Common myeloid progenitor, CD34-positive (primary cell): ENCODE measurements around the gene CAMK4.

Experiments
- CTCF ChIA-PET: fragments of 350-600 bp; sonication (Branson Sonifier 250); formaldehyde crosslinking; loops from one replicate; lab custom pipeline; 2021; ENCODE audit warnings: antibody characterized with exemption; lab: Charles Lee
- POLR2A ChIA-PET: fragments of 350-600 bp; sonication (Branson Sonifier 250); formaldehyde crosslinking; loops from one replicate; lab custom pipeline; 2021; ENCODE audit warnings: antibody characterized with exemption; lab: Charles Lee
- DNase-seq, 3 donors: peaks; one replicate each; pipeline versions ENCODE4 v3.0.0 to v3.0.0-alpha.2; 2013
- H3K27ac ChIP-seq, 2 experiments: 1 replicate in 1 of 2; 2 replicates in 1 of 2; pipeline ENCODE4 v1.7.0; 2013; ENCODE audit warnings: inconsistent platforms in 2 of 2, low read length in 2 of 2, mild to moderate bottlenecking in 2 of 2, low read depth in 1 of 2, moderate library complexity in 1 of 2; ENCODE audit not compliant: severe bottlenecking in 2 of 2, insufficient read depth in 1 of 2, poor library complexity in 1 of 2
- H3K27me3 ChIP-seq, 5 experiments: replicated peaks in 2 of 5; 1 replicate in 3 of 5; 2 replicates in 2 of 5; pipeline versions ENCODE4 v1.6.1 to v1.7.0; 2013; ENCODE audit warnings: low read length in 4 of 5, mild to moderate bottlenecking in 2 of 5, moderate library complexity in 2 of 5, inconsistent platforms in 1 of 5; ENCODE audit not compliant: insufficient read depth in 5 of 5, control insufficient read depth in 4 of 5
- H3K36me3 ChIP-seq, 4 experiments: 1 replicate in 2 of 4; 2 replicates in 2 of 4; pipeline versions ENCODE4 v1.6.1 to v1.7.0; 2013; ENCODE audit warnings: low read length in 3 of 4, control low read depth in 1 of 4, mild to moderate bottlenecking in 1 of 4; ENCODE audit not compliant: control insufficient read depth in 4 of 4, insufficient read depth in 4 of 4
- H3K4me1 ChIP-seq, 4 experiments: 1 replicate in 3 of 4; 2 replicates in 1 of 4; pipeline versions ENCODE4 v1.6.1 to v1.7.1; 2013; ENCODE audit warnings: low read length in 3 of 4, mild to moderate bottlenecking in 3 of 4, control low read depth in 1 of 4, inconsistent platforms in 1 of 4, moderate library complexity in 1 of 4; ENCODE audit not compliant: control insufficient read depth in 4 of 4, insufficient read depth in 4 of 4; ENCODE audit errors: control extremely low read depth in 1 of 4
- H3K4me3 ChIP-seq, 7 experiments: 1 replicate in 4 of 7; 2 replicates in 3 of 7; pipeline versions ENCODE4 v1.5.1 to v1.7.0; 2013; ENCODE audit warnings: mild to moderate bottlenecking in 7 of 7, low read length in 6 of 7, moderate library complexity in 6 of 7, inconsistent platforms in 2 of 7, low read depth in 2 of 7, control low read depth in 1 of 7; ENCODE audit not compliant: insufficient read depth in 4 of 7, control insufficient read depth in 1 of 7; ENCODE audit errors: extremely low read depth in 1 of 7
- H3K9me3 ChIP-seq, 5 experiments: 1 replicate in 4 of 5; 2 replicates in 1 of 5; pipeline versions ENCODE4 v1.6.1 to v1.7.1; 2013; ENCODE audit warnings: low read length in 4 of 5, mild to moderate bottlenecking in 2 of 5, inconsistent platforms in 1 of 5, low read depth in 1 of 5, moderate library complexity in 1 of 5; ENCODE audit not compliant: control insufficient read depth in 4 of 5, insufficient read depth in 2 of 5; ENCODE audit errors: control extremely low read depth in 1 of 5
- WGBS: methylation state at CpG from one replicate; pipeline ENCODE4 v1.1.5; 2013; ENCODE audit not compliant: insufficient coverage; 5-methylcytosine and 5-hydroxymethylcytosine counted together

The CAMK4 gene

DNA sequence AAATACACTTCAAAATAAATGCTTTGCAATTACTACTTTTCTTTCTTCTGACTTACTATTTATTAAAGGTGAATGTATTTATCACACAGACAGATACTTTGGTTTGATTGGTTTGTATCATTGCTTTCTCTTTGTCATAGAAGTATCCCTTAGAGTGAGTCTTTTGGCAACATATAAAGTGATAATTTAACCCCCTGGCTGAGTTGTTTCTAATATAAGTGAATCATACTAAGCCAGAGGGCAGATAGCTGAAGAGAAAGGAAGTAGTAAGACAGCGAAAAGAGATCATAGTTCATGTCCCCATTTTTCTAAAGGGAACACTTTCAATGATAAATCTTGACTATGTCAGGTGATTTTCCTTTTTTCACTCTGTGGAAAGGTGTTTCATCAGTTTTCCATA, 38.6 kb downstream of the CAMK4 start:
- Histone ChIP-seq H3K9me3 (no peaks in the 10 kb centered on the region), H3K4me3 (no peak overlapping the region), H3K36me3 (no peaks in the 10 kb centered on the region), H3K4me1 (no peaks in the 10 kb centered on the region), H3K27me3 (peaks cover 0 to under 1% (median 0%) of the 10 kb centered on the region in 5 experiments), H3K27ac (no peak overlapping the region)
- WGBS = no CpG with 5 or more reads among the region's 1 CpG
- DNase-seq = no peak
- CTCF ChIA-PET = interaction anchor here (1.1 kb wide), 1 partner anchor 16 kb away, joined by 3 read pairs; no protein-coding TSS in a partner anchor
- POLR2A ChIA-PET = no interaction called here

DNA sequence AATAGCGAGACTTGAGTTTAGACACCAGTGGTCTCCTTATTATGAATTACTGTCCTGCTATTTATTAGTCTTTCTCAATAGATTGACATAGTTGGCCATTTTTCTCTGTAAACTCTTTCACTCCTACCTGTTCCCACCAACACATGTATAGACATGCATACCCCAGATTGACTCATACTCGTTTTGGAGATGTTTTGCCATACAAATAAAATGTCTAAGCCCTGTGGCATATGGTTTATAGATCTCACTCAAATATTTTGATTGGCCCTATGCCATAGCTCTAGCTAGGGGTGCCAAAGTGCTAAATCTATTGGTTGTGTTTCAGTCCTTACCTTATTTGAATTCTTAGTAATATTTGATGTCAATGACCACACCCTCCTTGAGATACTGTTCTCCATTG, 42.3 kb downstream of the CAMK4 start:
- Histone ChIP-seq H3K27ac (no peak overlapping the region), H3K4me1 (no peaks in the 10 kb centered on the region), H3K9me3 (peaks cover 0 to 2% (median 0%) of the 10 kb centered on the region in 5 experiments), H3K4me3 (no peak overlapping the region), H3K27me3 (peaks cover 0 to 2% (median 0%) of the 10 kb centered on the region in 5 experiments), H3K36me3 (no peaks in the 10 kb centered on the region)
- CTCF ChIA-PET = no interaction called here
- 67% methylated on average over 1 of the region's 2 CpGs for WGBS
- DNase-seq = no peak
- POLR2A ChIA-PET = no interaction called here

- Histone ChIP-seq H3K4me3 (no peak overlapping the region), H3K27me3 (peaks cover 0 to 2% (median 0%) of the 10 kb centered on the region in 5 experiments), H3K27ac (no peak overlapping the region), H3K36me3 (no peaks in the 10 kb centered on the region), H3K4me1 (no peaks in the 10 kb centered on the region), H3K9me3 (peaks cover 0 to 2% (median 0%) of the 10 kb centered on the region in 5 experiments)
- CTCF ChIA-PET = interaction anchor here (1.5 to 3.0 kb wide), 2 partner anchors 10 to 44 kb away, joined by 4 to 11 read pairs; partner anchors contain the start of gene CAMK4
- POLR2A ChIA-PET = no interaction called here
- DNase-seq = no peak
Observed at GRCh38 chr5:111268300-111268699, 44.1 kb downstream of the CAMK4 start.

- Histone ChIP-seq H3K36me3 (no peaks in the 10 kb centered on the region), H3K27ac (no peak overlapping the region), H3K9me3 (peaks cover 0 to 2% (median 0%) of the 10 kb centered on the region in 5 experiments), H3K4me3 (no peak overlapping the region), H3K4me1 (no peaks in the 10 kb centered on the region), H3K27me3 (peaks cover 0 to 8% (median 2%) of the 10 kb centered on the region in 5 experiments)
- CTCF ChIA-PET = no interaction called here
- POLR2A ChIA-PET = no interaction called here
- DNase-seq = no peak
- WGBS = 100% methylated on average over 1 of the region's 3 CpGs
Observed at GRCh38 chr5:111271885-111272284, 47.7 kb downstream of the CAMK4 start.

GRCh38 chr5:111277061-111277460, 52.9 kb downstream of the CAMK4 start:
- Histone ChIP-seq H3K4me1 (no peaks in the 10 kb centered on the region), H3K9me3 (no peaks in the 10 kb centered on the region), H3K36me3 (no peaks in the 10 kb centered on the region), H3K4me3 (no peak overlapping the region), H3K27me3 (peaks cover 0 to 8% (median 2%) of the 10 kb centered on the region in 5 experiments), H3K27ac (no peak overlapping the region)
- ChIA-PET CTCF (no interaction called here), POLR2A (no interaction called here)
- no peak for DNase-seq
- WGBS = no CpG with 5 or more reads among the region's 2 CpGs

- H3K4me3 ChIP-seq = no peak overlapping the region
- H3K36me3 ChIP-seq = no peaks in the 10 kb centered on the region
- no peaks in the 10 kb centered on the region for H3K4me1 ChIP-seq
- H3K27me3 ChIP-seq = peaks cover 0 to 6% (median 2%) of the 10 kb centered on the region in 5 experiments
- peak; percentile 33 to 68 (median 58) for DNase-seq
- CTCF ChIA-PET = interaction anchor here (0.5 to 3.2 kb wide), 11 partner anchors 8 to 870 kb away, joined by 3 to 12 read pairs (median 3); no protein-coding TSS in a partner anchor
- no peak overlapping the region for H3K27ac ChIP-seq
- POLR2A ChIA-PET = no interaction called here
- no peaks in the 10 kb centered on the region for H3K9me3 ChIP-seq
- 35% methylated on average over 10 of the region's 12 CpGs for WGBS
Observed at GRCh38 chr5:111278858-111279504, 54.8 kb downstream of the CAMK4 start.

GRCh38 chr5:111280282-111280951, 56.2 kb downstream of the CAMK4 start:
- no peak overlapping the region for H3K4me3 ChIP-seq
- 100% methylated on average over 2 of the region's 6 CpGs for WGBS
- H3K36me3 ChIP-seq = no peaks in the 10 kb centered on the region
- no peaks in the 10 kb centered on the region for H3K9me3 ChIP-seq
- no peak overlapping the region for H3K27ac ChIP-seq
- ChIA-PET CTCF (interaction anchor here (1.0 to 3.2 kb wide), 3 partner anchors 20 to 869 kb away, joined by 3 to 12 read pairs (median 5); no protein-coding TSS in a partner anchor), POLR2A (no interaction called here)
- DNase-seq = no peak
- no peaks in the 10 kb centered on the region for H3K4me1 ChIP-seq
- peaks cover 0 to 5% (median 2%) of the 10 kb centered on the region in 5 experiments for H3K27me3 ChIP-seq
